ENCODE measurements around the gene NEGR1.
A peak's percentile ranks its signal among the peaks of the same experiment; 100 is the strongest.

NEGR1 gene

DNA sequence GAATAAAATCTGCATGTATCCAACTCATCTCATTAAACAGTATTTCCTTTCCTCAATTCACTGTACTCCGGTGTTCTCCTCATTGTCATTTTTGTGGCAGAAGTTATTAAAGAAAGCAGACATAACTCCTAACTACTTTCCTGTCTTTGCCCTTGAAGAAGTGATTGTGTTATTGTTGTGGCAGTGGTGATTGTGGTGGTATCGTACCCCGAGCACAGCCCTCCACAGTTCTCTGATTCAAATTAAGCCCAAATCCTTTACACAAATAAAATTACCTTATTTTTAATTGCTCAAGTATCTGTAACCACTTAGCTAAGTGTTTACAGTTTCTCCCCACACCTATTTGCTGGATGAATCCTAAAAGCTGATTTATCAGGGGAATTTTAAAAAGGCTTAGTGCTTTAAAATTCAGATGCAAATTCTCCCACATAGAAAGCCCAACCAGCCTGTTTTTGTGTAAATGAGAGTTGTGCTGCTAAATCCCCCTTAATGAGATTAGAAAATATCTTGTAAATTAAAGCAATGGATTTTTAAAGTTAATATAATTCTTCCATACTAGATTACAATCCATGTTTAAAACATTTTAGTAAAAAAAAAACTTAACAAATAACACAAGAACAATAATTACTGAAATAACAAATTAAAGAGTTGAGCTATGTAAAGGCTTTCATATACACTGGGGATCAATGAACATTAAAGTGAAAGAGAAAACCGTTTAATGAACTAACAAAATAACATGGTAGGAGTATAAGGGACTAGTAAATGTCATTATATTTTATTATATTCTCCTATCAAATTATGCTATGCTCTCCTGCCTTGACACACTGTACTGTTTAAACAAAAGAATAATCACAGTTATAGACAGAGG is 259.0 kb downstream of the NEGR1 start:
- H3K27me3 ChIP-seq (replicated peaks; ENCODE audit: control insufficient read depth, insufficient read depth, low read length), result no peaks in the 10 kb centered on the region
- no peak overlapping the region for H3K9ac ChIP-seq (ENCODE audit: low read length)
- H3K4me1 ChIP-seq (ENCODE audit: control insufficient read depth, insufficient read depth, low read length), result no peaks in the 10 kb centered on the region
- H3K36me3 ChIP-seq (ENCODE audit: control insufficient read depth, insufficient read depth, low read length, severe bottlenecking), result no peaks in the 10 kb centered on the region
- H3K4me3 ChIP-seq (ENCODE audit: low read length), result no peak overlapping the region
- DNase-seq (ENCODE audit: low read depth), result no peak
- H3K9me3 ChIP-seq (ENCODE audit: control insufficient read depth, low read length), result no peaks in the 10 kb centered on the region

DNA sequence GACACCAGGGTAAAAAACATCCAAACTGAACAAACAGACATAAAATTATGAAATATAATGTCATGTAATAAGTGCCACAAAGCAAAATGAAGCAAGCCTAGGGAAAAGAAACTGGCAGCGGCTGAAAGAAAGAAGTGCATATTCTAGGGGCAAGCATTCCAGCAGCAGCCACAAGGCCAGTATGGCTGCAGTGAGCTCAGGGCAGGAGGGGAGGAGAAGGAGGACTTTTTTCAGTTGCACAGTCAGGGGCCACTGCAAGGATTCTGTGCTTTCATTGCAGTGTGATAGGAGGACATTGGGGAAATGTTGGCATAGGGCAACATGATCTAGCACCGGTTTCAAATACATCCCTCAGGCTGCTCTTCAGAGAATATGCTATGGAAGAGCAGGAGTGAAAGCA is 263.8 kb downstream of the NEGR1 start:
- H3K4me1 ChIP-seq (ENCODE audit: control insufficient read depth, insufficient read depth, low read length), result no peaks in the 10 kb centered on the region
- no peak for DNase-seq (ENCODE audit: low read depth)

DNA sequence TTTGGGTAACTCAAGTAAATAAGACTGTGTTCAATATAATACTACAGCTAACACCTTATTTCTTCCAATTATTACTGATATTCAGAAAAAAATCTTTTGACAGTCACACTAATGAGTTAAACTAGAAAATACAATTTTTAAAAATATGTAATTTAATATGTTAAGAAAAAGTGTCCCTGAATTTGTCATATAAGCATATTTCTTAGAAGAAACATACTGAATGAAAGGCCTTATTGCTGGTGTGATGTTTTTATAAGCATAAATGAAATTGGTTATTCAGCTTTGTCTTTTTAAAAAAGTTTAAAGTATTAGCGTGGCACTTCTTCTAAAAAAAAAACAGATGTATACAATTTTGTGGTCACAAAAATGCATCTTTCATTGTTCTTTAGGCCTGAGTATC is 267.3 kb downstream of the NEGR1 start:
- H3K27me3 ChIP-seq (replicated peaks; ENCODE audit: control insufficient read depth, insufficient read depth, low read length), result no peaks in the 10 kb centered on the region
- no peak overlapping the region for H3K9ac ChIP-seq (ENCODE audit: low read length)
- DNase-seq (ENCODE audit: low read depth), result no peak
- no peaks in the 10 kb centered on the region for H3K9me3 ChIP-seq (ENCODE audit: control insufficient read depth, low read length)
- no peaks in the 10 kb centered on the region for H3K36me3 ChIP-seq (ENCODE audit: control insufficient read depth, insufficient read depth, low read length, severe bottlenecking)
- H3K4me3 ChIP-seq (ENCODE audit: low read length), result no peak overlapping the region
- no peaks in the 10 kb centered on the region for H3K4me1 ChIP-seq (ENCODE audit: control insufficient read depth, insufficient read depth, low read length)

More for the DNA sequence above, 263.8 kb downstream of the NEGR1 start:
- H3K27me3 ChIP-seq (replicated peaks; ENCODE audit: control insufficient read depth, insufficient read depth, low read length), result no peaks in the 10 kb centered on the region
- no peaks in the 10 kb centered on the region for H3K36me3 ChIP-seq (ENCODE audit: control insufficient read depth, insufficient read depth, low read length, severe bottlenecking)
- H3K4me3 ChIP-seq (ENCODE audit: low read length), result no peak overlapping the region
- H3K9me3 ChIP-seq (ENCODE audit: control insufficient read depth, low read length), result no peaks in the 10 kb centered on the region
- H3K9ac ChIP-seq (ENCODE audit: low read length), result no peak overlapping the region

DNA sequence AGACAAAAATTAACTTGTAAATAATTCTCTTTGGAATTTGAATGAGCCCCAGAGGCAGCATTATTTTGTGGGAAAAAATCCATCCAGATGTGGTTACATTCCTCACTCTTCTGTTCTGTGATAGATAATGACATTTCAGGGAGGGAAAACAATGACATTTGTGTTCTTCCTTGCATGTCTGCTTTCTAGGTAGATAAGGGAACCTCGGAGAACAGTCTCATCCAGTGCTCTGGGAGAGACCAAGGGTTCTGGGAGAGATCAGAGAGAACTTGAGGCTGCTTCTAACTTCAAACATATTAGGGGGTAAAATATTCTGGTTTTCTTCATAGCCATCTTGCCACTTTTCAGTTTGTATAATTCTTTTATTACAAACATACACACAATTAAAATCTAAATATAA is 269.2 kb downstream of the NEGR1 start:
- H3K27me3 ChIP-seq (replicated peaks; ENCODE audit: control insufficient read depth, insufficient read depth, low read length), result no peaks in the 10 kb centered on the region
- no peaks in the 10 kb centered on the region for H3K4me1 ChIP-seq (ENCODE audit: control insufficient read depth, insufficient read depth, low read length)
- DNase-seq (ENCODE audit: low read depth), result no peak
- H3K36me3 ChIP-seq (ENCODE audit: control insufficient read depth, insufficient read depth, low read length, severe bottlenecking), result no peaks in the 10 kb centered on the region
- H3K9me3 ChIP-seq (ENCODE audit: control insufficient read depth, low read length), result no peaks in the 10 kb centered on the region
- H3K4me3 ChIP-seq (ENCODE audit: low read length), result no peak overlapping the region
- no peak overlapping the region for H3K9ac ChIP-seq (ENCODE audit: low read length)

DNA sequence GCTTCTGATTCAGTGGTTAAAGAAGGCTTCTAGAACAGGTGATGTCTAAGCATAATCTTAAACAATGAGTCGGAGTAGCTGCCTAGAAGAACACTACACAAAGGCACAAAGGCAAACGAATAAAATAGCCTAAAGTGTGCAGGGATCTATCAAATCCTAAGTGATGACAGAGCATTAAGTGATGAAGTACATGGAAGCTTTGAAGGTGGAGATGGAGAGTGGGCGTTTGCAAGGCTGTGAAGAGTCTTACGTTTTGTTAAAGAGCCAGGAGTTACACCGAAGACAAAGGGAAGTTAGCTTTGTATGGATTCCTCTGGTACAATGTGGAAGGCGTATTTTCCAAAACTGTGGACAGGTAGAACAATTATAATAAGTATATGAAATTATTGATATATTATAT is 270.6 kb downstream of the NEGR1 start:
- Histone ChIP-seq H3K27me3 (replicated peaks; ENCODE audit: control insufficient read depth, insufficient read depth, low read length) (no peaks in the 10 kb centered on the region), H3K4me3 (ENCODE audit: low read length) (no peak overlapping the region), H3K36me3 (ENCODE audit: control insufficient read depth, insufficient read depth, low read length, severe bottlenecking) (no peaks in the 10 kb centered on the region), H3K4me1 (ENCODE audit: control insufficient read depth, insufficient read depth, low read length) (peaks cover 10% of the 10 kb centered on the region), H3K9ac (ENCODE audit: low read length) (no peak overlapping the region), H3K9me3 (ENCODE audit: control insufficient read depth, low read length) (no peaks in the 10 kb centered on the region)
- DNase-seq (ENCODE audit: low read depth), result no peak

DNA sequence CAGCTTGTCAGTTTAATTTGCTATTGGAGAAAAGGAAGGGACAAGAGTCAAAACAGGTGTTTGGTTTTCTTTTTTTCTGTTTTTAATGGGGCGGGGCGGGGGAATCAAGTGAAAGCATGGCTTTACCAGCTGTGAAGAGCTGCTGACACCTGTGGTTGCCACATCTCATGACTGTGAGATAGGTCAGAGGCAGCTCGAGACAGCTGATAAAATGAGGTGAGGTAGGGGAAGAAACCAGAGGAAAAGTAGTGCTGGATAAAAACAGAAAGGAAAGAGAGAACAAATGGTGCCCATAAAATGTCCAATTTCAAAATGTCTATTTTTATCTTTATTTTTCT is 272.3 kb downstream of the NEGR1 start:
- no peaks in the 10 kb centered on the region for H3K27me3 ChIP-seq (replicated peaks; ENCODE audit: control insufficient read depth, insufficient read depth, low read length)
- H3K36me3 ChIP-seq (ENCODE audit: control insufficient read depth, insufficient read depth, low read length, severe bottlenecking), result no peaks in the 10 kb centered on the region
- H3K9me3 ChIP-seq (ENCODE audit: control insufficient read depth, low read length), result no peaks in the 10 kb centered on the region
- DNase-seq (ENCODE audit: low read depth), result no peak
- H3K4me3 ChIP-seq (ENCODE audit: low read length), result no peak overlapping the region
- H3K4me1 ChIP-seq (ENCODE audit: control insufficient read depth, insufficient read depth, low read length), result peaks cover 10% of the 10 kb centered on the region
- H3K9ac ChIP-seq (ENCODE audit: low read length), result no peak overlapping the region

DNA sequence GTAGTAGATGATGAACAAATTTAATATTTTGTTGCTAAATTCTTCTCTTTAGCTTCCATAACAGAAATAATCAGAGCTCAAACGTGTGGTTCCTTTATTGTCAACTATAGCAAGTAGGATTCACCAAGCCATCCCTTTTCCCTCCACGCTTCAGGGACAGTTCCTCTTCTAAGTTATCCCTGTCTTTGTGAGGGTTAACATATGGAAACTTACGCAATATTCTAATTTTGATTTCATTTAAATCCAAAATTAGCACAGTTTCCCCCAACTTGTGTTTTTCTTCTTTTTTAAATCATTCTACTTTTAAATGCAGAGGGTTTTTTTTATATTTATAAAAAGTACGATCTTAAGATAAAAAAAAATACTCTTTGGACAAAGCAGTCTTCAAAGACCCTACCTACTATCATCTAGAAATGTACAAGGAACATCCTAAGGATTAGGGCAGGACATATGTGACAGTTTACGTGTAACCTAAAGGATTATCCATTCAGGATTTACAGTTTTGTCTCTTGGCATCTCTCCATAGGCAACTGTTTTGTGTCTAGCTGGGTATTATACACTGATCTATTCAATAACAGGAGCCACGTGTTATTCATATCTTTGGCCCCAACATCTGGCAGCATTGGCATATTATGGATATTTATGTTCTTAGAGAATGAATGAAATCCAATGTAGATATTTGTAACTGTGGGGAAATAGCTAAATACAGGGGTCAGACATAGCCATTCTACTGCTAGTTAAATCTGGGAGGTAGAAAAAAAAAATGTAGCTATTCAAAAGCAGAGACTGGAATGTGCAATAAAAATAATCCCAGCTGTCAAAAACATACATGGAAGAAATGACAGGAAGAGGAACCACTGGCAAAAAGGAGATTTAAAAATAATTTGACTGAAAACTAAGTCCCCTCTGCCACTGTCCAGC is 272.9 kb downstream of the NEGR1 start:
- peaks cover 10% of the 10 kb centered on the region for H3K4me1 ChIP-seq (ENCODE audit: control insufficient read depth, insufficient read depth, low read length)
- no peaks in the 10 kb centered on the region for H3K27me3 ChIP-seq (replicated peaks; ENCODE audit: control insufficient read depth, insufficient read depth, low read length)
- H3K9ac ChIP-seq (ENCODE audit: low read length), result no peak overlapping the region
- no peak for DNase-seq (ENCODE audit: low read depth)
- H3K36me3 ChIP-seq (ENCODE audit: control insufficient read depth, insufficient read depth, low read length, severe bottlenecking), result no peaks in the 10 kb centered on the region
- H3K4me3 ChIP-seq (ENCODE audit: low read length), result no peak overlapping the region
- no peaks in the 10 kb centered on the region for H3K9me3 ChIP-seq (ENCODE audit: control insufficient read depth, low read length)

DNA sequence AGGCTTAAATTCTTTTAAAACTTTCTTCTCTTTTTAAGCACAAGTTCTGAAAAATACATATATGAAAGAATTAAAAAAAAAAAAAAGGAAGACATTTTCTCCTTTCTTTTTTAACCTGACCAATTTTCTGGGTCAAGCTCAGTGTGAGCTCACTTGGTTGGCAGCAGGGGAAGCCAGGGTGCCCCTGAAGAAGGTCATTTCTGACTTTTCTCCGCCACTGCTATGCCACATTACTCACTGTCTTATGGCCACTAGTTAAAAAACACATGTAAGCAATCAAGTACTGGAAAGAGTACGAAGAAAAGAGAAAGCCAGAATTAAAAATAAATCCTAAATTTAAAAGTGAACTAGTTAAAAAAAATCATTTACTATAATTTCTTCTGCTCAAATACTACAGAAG is 275.0 kb downstream of the NEGR1 start:
- H3K27me3 ChIP-seq (replicated peaks; ENCODE audit: control insufficient read depth, insufficient read depth, low read length), result no peaks in the 10 kb centered on the region
- peaks cover 10% of the 10 kb centered on the region for H3K4me1 ChIP-seq (ENCODE audit: control insufficient read depth, insufficient read depth, low read length)
- H3K9me3 ChIP-seq (ENCODE audit: control insufficient read depth, low read length), result no peaks in the 10 kb centered on the region
- no peak overlapping the region for H3K4me3 ChIP-seq (ENCODE audit: low read length)
- no peak for DNase-seq (ENCODE audit: low read depth)
- H3K9ac ChIP-seq (ENCODE audit: low read length), result peak overlapping the region; percentile 32
- no peaks in the 10 kb centered on the region for H3K36me3 ChIP-seq (ENCODE audit: control insufficient read depth, insufficient read depth, low read length, severe bottlenecking)

DNA sequence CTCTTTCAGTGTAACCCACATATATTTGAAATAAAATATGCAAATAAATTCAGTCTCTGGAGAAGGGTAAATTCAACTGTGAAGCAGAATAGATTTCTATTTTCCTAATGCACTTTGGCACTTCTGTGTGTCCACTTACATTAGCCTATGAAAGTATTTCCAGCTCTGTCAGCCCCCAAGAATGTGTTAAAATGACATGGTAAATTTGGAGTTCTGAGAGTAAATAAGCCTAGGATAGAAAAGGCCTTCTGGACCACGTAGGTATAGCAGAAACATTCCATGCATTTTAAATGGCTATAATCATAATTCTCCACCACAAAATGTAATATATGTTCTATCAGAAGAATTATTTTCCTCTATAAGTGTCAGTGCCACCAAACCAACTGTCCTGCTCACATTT is 276.2 kb downstream of the NEGR1 start:
- DNase-seq (ENCODE audit: low read depth), result peak; percentile 38
- H3K9ac ChIP-seq (ENCODE audit: low read length), result no peak overlapping the region
- no peaks in the 10 kb centered on the region for H3K27me3 ChIP-seq (replicated peaks; ENCODE audit: control insufficient read depth, insufficient read depth, low read length)

DNA sequence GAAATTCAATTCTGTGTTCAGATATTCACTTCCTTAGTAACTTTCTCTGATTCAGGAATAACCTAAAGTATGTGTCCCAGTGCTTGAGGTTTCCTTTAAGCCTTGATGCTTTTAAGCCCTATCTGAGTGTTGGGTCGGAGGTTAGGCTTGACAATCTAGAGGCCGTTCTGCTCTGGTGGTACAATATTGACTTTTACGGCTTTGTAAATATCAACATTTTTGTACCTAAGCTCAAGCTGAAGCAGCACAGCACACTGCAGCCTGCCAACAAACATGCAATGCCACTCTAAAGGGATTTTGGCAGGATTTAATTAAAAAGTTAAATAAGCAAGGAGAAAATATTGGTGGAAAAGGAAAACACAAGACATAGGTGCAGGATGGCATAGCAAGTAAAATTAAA is 279.2 kb downstream of the NEGR1 start:
- Histone ChIP-seq H3K27me3 (replicated peaks; ENCODE audit: control insufficient read depth, insufficient read depth, low read length) (no peaks in the 10 kb centered on the region), H3K4me1 (ENCODE audit: control insufficient read depth, insufficient read depth, low read length) (peaks cover 16% of the 10 kb centered on the region), H3K4me3 (ENCODE audit: low read length) (no peak overlapping the region), H3K9me3 (ENCODE audit: control insufficient read depth, low read length) (no peaks in the 10 kb centered on the region), H3K9ac (ENCODE audit: low read length) (no peak overlapping the region), H3K36me3 (ENCODE audit: control insufficient read depth, insufficient read depth, low read length, severe bottlenecking) (no peaks in the 10 kb centered on the region)
- no peak for DNase-seq (ENCODE audit: low read depth)

More for the DNA sequence above, 276.2 kb downstream of the NEGR1 start:
- H3K36me3 ChIP-seq (ENCODE audit: control insufficient read depth, insufficient read depth, low read length, severe bottlenecking), result no peaks in the 10 kb centered on the region
- H3K9me3 ChIP-seq (ENCODE audit: control insufficient read depth, low read length), result no peaks in the 10 kb centered on the region
- H3K4me1 ChIP-seq (ENCODE audit: control insufficient read depth, insufficient read depth, low read length), result peaks cover 10% of the 10 kb centered on the region
- no peak overlapping the region for H3K4me3 ChIP-seq (ENCODE audit: low read length)

DNA sequence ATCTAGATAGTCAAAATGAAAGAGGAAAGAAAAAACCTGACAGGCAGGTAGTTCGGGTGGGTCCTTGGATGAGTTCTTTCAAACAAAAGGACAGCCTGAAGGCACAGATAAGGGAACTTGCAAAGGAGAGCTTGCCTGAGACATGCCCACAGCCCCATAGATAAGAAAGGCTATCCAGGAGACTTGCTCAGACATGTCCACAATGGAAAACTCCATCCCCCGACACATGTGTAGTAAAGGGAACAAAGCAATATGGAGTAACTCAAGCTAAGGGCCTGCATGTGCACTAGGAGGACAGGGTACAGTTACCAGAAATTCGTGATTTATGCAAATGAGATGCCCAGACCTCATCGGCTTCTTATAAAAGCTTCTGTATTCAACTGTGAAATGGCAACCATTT is 281.5 kb downstream of the NEGR1 start:
- no peak overlapping the region for H3K9ac ChIP-seq (ENCODE audit: low read length)
- no peaks in the 10 kb centered on the region for H3K9me3 ChIP-seq (ENCODE audit: control insufficient read depth, low read length)
- no peaks in the 10 kb centered on the region for H3K27me3 ChIP-seq (replicated peaks; ENCODE audit: control insufficient read depth, insufficient read depth, low read length)
- no peak overlapping the region for H3K4me3 ChIP-seq (ENCODE audit: low read length)
- H3K4me1 ChIP-seq (ENCODE audit: control insufficient read depth, insufficient read depth, low read length), result peaks cover 7% of the 10 kb centered on the region
- no peaks in the 10 kb centered on the region for H3K36me3 ChIP-seq (ENCODE audit: control insufficient read depth, insufficient read depth, low read length, severe bottlenecking)
- DNase-seq (ENCODE audit: low read depth), result no peak

Measured in adipocyte (in vitro differentiated cells).